Stimulated activated CD8-positive, alpha-beta memory T cell treated with anti-CD3 and anti-CD28 coated beads, Interleukin-12 subunit alpha, Interleukin-12 subunit beta, amount 100 ng/mL, for 24 hours (primary cell): Measurements from ENCODE around the gene ZDHHC23.

Experiments
- DNase-seq: peaks from one replicate; pipeline ENCODE4 v3.0.0-alpha.2; 2020; ENCODE audit errors: extremely low read depth

Gene ZDHHC23

DNA sequence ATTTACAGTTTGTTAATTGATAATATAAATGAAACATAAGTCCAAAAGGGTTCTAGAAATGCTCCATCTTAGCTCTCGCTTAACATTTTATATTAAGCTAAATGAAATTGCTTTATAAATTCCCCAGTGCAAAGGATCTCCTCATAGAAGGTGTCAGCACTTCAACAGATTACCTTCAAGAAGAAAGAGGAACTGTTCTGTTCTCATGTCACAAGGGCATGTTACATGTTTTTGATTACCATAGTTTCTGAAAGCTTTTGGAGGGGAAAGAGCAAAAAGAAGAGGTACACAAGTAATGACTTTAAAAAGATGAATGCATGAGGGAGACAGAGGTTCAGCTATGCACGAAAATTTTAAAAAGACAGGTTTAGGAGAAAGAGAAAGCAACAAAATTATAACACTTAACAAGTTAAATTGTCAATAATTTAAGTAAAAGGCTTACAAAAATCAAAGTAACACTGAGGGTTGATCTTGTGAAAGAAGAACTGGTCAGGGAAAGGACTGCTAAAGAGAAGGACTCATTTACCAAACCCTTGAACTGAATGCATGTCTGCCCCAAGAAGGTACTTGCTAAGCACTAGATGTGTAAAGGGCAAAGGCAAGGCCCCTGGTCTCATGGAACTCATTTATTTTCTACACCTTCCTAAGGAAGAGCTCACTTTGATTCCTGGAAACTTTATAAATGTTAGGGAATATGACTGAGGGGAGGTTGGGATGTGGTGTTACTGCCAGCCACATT lies 63.4 kb downstream of the ZDHHC23 start:
- DNase-seq, result no peak
